Cardiac fibroblast (primary cell): ENCODE data around the gene DOCK3.

Source experiments
- DNase-seq, 2 donors: peaks; one replicate each; pipeline versions ENCODE4 v3.0.0 to v3.0.0-alpha.2; 2010; ENCODE audit warnings: low read depth in 2 of 2
- H3K4me3 ChIP-seq, 2 donors: replicated peaks in 1 of 2; 1 replicate in 1 of 2; 2 replicates in 1 of 2; pipeline ENCODE4 v1.5.1; 2011; ENCODE audit warnings: low read depth in 2 of 2, low read length in 2 of 2, mild to moderate bottlenecking in 2 of 2, moderate library complexity in 1 of 2
- TF ChIP-seq, protein P1 (sequence below): IDR thresholded peaks from one replicate; pipeline ENCODE4 v1.5.1; 2011; ENCODE audit warnings: low read depth, mild to moderate bottlenecking, low read length, inconsistent platforms

Gene DOCK3

DNA sequence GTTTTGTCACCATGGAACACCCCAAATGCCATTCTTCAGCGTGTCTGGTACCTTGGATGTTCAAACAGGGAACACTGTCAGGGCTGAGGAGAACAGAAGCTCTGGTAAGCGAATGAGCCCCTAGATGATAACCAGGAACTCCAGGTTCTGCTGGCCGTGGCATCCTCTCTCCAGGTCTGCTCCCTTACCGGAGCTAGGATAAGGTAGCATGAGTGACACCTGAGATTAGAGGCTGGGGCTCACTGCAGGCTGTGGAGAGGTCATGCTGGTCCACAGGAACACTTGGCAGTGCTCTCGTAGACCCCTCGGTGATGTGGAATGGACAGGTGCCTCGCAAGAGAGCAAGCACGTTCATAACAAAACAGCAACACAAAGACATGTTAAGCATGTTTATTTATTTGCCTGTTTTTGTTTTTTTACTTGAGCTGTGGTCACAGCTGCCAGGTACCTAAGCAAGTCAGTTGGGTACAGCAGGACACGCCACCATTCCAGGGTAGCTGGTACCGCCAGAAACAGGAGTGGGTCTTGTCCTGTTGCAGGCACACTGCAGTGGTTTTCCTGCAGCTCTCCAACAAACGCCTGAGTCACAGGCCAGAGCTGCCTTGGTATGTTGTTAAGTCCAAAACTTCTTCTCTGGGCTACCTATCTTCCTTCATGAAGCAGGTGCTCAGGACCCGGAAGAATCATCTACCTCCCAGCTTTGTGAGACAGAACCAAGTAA lies 720.9 kb downstream of the DOCK3 start:
- TF ChIP-seq, protein P1, sequence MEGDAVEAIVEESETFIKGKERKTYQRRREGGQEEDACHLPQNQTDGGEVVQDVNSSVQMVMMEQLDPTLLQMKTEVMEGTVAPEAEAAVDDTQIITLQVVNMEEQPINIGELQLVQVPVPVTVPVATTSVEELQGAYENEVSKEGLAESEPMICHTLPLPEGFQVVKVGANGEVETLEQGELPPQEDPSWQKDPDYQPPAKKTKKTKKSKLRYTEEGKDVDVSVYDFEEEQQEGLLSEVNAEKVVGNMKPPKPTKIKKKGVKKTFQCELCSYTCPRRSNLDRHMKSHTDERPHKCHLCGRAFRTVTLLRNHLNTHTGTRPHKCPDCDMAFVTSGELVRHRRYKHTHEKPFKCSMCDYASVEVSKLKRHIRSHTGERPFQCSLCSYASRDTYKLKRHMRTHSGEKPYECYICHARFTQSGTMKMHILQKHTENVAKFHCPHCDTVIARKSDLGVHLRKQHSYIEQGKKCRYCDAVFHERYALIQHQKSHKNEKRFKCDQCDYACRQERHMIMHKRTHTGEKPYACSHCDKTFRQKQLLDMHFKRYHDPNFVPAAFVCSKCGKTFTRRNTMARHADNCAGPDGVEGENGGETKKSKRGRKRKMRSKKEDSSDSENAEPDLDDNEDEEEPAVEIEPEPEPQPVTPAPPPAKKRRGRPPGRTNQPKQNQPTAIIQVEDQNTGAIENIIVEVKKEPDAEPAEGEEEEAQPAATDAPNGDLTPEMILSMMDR, result no peak
- H3K4me3 ChIP-seq, result no peak overlapping the region

DNA sequence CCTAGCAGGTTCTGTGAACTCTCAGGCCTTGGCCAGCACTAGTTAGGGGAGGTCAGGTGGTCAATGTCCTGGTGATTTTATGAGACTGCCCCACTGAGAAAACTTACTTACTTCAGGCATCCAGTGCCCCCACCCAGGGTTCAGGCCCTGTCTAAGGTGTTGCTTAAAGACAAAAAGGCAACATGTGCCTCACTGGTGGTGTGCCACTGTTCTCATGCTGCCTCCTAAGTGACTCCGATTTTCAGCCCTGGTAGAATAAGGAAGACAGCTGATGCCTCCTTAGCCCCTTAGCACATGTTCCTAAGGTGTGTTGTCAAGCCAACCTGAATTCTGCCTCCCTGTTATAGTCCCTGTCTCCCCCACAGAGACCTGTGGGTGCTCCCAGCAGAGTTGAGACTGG lies 721.7 kb downstream of the DOCK3 start:
- no peak for DNase-seq
- no peak overlapping the region for H3K4me3 ChIP-seq
- TF ChIP-seq, protein P1, result no peak

More for the DNA sequence above, 720.9 kb downstream of the DOCK3 start:
- DNase-seq, result no peak

DNA sequence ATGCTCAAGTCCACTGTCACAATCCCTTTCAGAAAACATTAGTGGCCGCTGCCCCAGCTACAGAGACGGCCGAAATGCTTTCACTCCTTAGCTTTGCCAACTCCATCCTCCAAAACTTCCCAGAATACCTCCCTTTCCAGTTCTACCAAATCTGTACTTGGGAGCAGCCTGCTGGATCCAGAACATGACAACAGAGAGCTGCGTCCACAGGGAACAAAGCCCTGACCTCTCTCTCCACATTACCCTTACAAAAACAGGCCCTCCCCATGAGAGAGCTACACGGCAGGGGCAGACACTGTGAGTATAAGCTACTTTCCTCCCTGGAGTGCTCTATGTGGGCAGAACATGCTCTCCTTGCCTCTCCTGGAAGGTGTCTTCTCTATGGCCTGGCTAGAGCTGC lies 722.7 kb downstream of the DOCK3 start:
- no peak overlapping the region for H3K4me3 ChIP-seq
- TF ChIP-seq, protein P1, result no peak
- DNase-seq, result no peak

DNA sequence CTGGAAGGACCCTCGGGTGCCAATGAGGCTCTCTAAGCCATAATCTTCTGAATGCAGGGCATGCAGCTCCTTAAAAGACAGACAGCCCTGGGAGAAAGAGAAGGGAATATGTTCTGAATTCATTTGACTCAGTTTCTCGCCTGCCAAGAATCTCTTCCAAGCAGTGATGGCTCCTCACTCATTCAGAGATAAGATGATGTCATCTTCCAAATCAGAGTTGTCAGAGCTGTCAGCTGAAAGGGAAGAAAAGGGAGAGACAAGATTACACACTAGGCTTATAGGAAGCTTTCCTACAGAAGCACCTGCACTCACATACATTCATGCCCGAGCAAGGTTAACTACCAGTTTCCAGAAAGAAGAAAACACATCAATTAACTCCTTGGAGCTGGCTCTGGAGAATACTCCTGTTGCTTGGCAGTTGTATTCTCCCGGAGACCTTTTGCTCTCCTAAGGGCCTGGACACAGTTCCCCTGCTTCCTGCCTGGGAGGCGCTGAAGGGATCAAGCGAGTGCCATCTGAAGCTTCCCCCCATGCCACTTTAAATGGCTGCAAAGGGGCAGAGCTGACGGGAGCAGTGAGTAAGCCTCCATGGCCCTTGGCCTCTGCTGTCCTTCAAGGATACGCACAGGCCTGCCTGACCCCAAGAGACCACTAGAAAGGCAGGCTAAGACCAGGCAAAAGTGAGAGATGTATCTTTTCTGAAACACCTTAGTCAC lies 724.0 kb downstream of the DOCK3 start:
- DNase-seq, result no peak
- TF ChIP-seq, protein P1, result no peak
- no peak overlapping the region for H3K4me3 ChIP-seq

DNA sequence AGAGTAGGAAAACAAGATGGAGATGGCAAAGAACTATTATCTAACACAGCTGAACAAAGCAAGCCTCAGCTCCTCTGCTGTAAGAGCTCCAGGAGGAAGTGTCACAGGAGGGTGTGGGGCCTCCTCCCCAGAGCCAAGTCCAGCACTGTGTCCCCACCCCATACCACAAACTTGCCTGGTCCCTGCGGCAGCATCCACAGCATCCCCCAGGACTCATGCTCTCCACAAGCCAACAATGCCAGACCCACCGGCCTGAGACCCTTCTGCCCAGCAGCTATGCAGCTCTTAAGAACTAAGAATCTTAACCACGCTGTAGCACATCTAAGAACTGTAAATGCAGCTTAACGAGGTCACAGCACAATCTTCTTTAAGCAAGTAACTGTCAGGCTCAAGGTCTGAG lies 725.4 kb downstream of the DOCK3 start:
- DNase-seq, result no peak

DNA sequence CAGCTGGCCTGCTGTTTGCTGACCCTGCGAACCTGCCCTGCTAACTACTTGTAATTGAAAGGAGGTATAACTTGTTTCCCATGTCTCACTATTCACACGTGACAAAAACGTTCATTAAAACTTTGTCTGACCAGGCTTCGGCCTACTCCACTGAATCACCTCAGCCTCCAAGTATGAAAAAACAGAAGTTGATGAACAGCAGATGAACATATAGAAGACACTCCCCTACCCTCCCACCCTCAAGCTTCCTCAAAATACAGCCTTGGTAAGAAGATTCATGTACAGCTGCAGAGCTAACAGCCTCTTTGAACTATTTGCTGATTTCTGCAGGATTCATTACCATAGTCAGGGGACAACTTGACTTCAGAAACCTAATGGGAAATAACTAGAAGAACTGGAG lies 727.0 kb downstream of the DOCK3 start:
- TF ChIP-seq, protein P1, result no peak
- no peak overlapping the region for H3K4me3 ChIP-seq
- no peak for DNase-seq

More for the DNA sequence above, 725.4 kb downstream of the DOCK3 start:
- TF ChIP-seq, protein P1, result no peak
- no peak overlapping the region for H3K4me3 ChIP-seq
